HG03571 (cell line): Measurements from ENCODE around the gene VRK1.

ENCODE experiments used
- ATAC-seq: cut with Tn5 transposase; IDR thresholded peaks from one replicate; pipeline ENCODE4 v1.9.1; 2021; ENCODE audit not compliant: unreplicated experiment

VRK1 gene

GRCh38 chr14:96821501-96821900, 24.3 kb downstream of the VRK1 start:
- ATAC-seq, result no peak

DNA sequence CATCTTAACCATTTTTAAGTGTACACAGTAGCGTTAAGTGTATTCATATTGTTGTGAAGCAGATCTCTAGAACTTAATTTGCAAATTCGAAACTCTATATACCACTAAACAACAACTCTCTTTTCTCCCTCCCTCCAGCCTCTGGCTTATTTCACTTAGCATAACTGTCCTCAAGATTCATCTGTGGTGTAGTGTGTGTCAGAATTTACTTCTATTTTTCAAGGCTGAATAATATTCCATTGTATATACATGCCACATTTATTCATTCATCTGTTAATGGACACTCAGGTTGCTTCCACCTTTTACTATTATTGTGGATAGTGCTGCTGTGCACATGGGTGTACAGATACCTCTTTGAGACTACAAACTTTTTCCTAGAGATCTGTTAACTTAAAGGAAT, 26.5 kb downstream of the VRK1 start:
- no peak for ATAC-seq

- no peak for ATAC-seq
Observed at GRCh38 chr14:96824283-96824682, 27.1 kb downstream of the VRK1 start.

- ATAC-seq, result no peak
Observed at GRCh38 chr14:96826818-96827217, 29.6 kb downstream of the VRK1 start.

GRCh38 chr14:96827290-96827689, 30.1 kb downstream of the VRK1 start:
- ATAC-seq, result no peak

GRCh38 chr14:96829791-96830190, 32.6 kb downstream of the VRK1 start:
- ATAC-seq, result no peak

DNA sequence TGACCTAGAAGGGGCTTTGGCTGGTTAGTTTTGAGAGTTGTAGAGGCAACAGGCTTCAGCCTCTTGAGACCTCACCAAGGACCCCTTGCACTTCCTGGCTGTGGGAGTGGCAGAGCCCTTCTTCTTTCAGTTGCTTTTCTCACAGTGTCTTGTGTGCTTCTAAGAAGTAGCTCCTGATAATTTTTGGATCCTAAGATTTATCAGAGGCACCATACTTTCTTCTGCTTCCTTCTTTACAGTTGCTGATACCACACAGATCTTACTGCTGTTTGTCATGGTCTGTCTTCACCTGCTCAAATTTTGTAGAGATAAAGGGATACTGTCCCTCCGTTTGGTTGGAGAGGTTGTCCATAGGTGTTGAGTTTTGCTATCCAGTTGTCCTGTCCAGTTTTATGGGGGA, 33.8 kb downstream of the VRK1 start:
- no peak for ATAC-seq

DNA sequence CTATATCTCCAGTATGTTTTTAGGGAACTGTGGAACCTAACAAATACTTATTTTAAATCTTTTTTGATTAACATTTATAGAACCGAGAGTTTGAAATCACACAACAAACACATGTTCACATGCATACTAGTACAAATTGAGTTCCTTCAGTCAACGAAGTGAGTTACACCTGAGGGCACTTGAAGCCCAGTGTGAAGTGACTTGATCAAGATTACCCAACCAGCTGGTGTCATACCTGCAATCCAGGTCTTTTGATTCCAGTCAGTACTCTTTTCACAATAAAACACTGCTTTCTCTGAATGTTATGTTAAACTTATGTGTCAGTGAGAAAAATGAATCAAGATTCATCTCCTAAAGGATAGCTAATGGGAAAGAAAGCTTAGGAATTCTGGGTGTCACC, 35.2 kb downstream of the VRK1 start:
- ATAC-seq, result no peak

DNA sequence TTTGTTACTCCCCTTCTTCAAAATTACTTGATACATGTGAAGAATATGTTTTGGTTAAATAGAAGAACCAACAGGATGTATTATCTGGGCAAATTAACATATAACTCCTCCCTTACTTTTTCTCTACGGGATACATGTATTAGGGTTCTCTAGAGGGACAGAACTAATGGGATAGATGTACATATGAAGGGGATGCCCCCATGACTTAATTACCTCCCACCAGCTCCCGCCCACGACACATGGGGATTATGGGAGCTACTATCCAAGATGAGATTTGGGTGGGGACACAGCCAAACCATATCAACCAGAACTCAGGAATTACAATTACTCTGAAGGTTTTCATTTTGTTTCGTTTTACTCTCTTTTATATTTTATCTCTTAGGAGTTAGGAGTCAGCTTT, 41.3 kb downstream of the VRK1 start:
- no peak for ATAC-seq

GRCh38 chr14:96839251-96839650, 42.1 kb downstream of the VRK1 start:
- no peak for ATAC-seq

DNA sequence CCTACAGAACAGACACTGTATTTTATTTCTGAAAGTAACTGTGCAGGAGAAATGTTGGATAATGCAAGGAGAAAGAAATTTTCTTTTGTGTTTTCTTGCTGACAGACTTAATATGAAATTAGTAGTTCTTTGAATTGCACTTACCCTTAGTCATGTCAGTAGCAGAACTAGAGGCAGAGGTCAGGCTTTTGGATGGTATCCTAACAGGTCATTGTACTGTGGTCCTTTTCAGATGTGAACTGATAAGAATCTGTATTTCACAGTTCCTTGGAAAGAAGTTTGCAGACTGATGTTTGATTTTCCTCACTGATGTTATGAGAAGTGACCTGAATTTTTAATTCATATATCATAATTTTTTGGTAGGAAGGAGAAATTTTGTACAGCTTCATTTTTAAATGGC, 46.0 kb downstream of the VRK1 start:
- ATAC-seq, result no peak

- no peak for ATAC-seq
Observed at GRCh38 chr14:96844857-96845570, 47.8 kb downstream of the VRK1 start.

GRCh38 chr14:96847451-96847850, 50.3 kb downstream of the VRK1 start:
- no peak for ATAC-seq

- no peak for ATAC-seq
Observed at GRCh38 chr14:96848011-96848410, 50.8 kb downstream of the VRK1 start.

DNA sequence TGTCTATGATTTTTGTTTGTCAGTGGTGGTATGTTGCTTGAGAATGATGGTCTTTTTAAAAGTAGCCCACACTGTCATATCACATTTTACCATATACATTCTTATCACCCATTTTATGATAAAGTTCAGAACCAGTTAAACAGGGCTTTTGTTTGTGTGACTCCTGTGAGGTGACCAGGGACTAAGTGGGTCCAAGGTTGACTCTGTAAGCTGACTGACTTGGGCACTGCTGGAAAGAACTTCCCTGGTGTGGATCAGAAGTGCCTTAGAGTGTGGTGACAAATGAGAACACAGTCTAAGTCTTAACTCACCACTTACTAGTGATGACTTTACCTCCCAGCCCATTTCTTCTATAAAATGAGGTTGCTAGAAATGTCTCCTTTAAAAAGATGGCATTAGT, 52.6 kb downstream of the VRK1 start:
- ATAC-seq, result no peak

- no peak for ATAC-seq
Observed at GRCh38 chr14:96851694-96852381, 54.7 kb downstream of the VRK1 start.

DNA sequence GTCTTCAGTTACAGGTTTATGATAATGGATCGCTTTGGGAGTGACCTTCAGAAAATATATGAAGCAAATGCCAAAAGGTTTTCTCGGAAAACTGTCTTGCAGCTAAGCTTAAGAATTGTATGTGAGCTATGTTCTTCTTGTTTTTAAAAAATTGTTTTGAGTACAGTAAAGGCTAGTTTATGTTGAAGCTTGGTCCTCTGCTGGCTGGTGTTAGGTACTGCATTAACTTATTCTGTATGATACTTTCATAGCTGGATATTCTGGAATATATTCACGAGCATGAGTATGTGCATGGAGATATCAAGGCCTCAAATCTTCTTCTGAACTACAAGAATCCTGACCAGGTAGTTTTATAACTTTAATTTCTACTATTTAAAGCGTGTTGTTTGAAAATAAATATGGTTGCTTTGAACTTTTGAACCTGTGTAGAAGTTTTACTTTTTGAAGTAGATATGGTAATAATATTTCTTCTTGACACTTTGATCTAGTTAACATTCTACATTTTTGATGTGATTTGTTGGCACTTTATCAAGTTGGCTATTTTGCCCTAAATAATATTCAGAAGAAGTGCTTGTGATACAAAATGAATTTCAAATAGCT, 55.7 kb downstream of the VRK1 start:
- no peak for ATAC-seq

GRCh38 chr14:96858643-96859042, 61.5 kb downstream of the VRK1 start:
- ATAC-seq, result no peak

DNA sequence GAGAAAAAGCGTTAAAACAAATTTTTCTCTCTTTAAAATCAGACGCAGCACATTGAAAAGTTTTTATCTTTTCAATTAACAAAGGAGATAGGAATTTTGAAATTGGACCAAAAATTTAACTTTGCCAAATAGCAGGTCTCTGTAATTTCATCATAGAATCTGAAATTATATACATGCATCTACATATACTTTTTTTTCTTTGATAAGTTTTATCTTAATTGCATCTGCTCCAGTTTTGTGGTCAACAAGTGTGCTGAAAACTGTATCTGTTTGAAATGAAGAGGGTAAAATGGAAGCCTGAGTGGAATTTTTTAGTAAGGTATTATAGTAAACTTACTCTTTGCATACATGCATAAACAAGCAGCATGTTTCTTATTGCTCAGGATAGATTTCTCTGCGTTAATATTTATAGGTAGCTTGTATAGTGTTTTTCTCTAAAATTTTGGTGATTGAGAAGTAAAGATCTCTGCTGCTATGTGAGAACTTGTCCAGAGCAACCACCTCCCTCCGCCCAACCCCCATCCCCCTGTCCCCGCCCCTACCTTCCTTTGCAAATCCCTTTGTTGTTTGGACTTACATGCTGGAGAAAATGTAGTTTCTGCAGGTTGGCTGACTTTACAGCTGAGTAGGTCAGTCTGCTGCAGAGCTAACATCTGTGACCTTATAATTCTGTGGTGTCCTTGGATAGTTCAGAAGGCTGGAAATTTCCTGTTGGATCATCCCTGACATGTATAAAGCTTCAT, 64.6 kb downstream of the VRK1 start:
- ATAC-seq, result no peak

GRCh38 chr14:96863327-96863985, 66.3 kb downstream of the VRK1 start:
- no peak for ATAC-seq

GRCh38 chr14:96863986-96864330, 66.8 kb downstream of the VRK1 start:
- ATAC-seq, result no peak
